Panc1 (cell line): ENCODE measurements around the gene NLN. TPM values are rescaled to one million over a fixed set of nuclear protein-coding genes. Genes with fewer than 3 reads are reported as not detected.

Experiments used
- ATAC-seq: fragments of 200-7000 bp; cut with Tn5 transposase; 2 replicates; pipeline ENCODE4 v1.9.1; 2020; ENCODE audit warnings: mild to moderate bottlenecking, moderate library complexity
- BruUV-seq: library from RNA; stranded (reverse); fragments of 400-500 nt; replicated peaks from 2 replicates; lab custom pipeline; 2021; lab: Mats Ljungman, UMichigan
- CTCF ChIA-PET: fragments of 300-600 bp; sonication (Branson Sonifier 250); formaldehyde crosslinking; loops from one replicate; lab custom pipeline; 2022; ENCODE audit warnings: antibody characterized with exemption; lab: Charles Lee
- POLR2A ChIA-PET: fragments of 300-600 bp; sonication (Branson Sonifier 250); formaldehyde crosslinking; loops from one replicate; lab custom pipeline; 2022; ENCODE audit warnings: antibody characterized with exemption; lab: Charles Lee
- DNase-seq: peaks from one replicate; pipeline ENCODE4 v3.0.0-alpha.2; 2010; ENCODE audit warnings: low read depth, low spot score
- H3K27ac ChIP-seq: 2 replicates; pipeline ENCODE4 v1.5.1; 2011; ENCODE audit warnings: mild to moderate bottlenecking, low read length, inconsistent platforms
- H3K27me3 ChIP-seq: fragments of 200-500 bp; sonication (Bioruptor generic); 2 replicates; pipeline ENCODE4 v1.6.0; 2014; ENCODE audit warnings: low read length, inconsistent platforms; ENCODE audit not compliant: control insufficient read depth, insufficient read depth
- H3K36me3 ChIP-seq: fragments of 200-500 bp; sonication (Bioruptor generic); 2 replicates; pipeline ENCODE4 v1.5.1; 2014; ENCODE audit warnings: inconsistent platforms, mild to moderate bottlenecking, low read length, moderate library complexity; ENCODE audit not compliant: control insufficient read depth, insufficient read depth
- H3K4me1 ChIP-seq: 2 replicates; pipeline ENCODE4 v1.5.1; 2011; ENCODE audit warnings: inconsistent platforms, mild to moderate bottlenecking, low read length, moderate library complexity; ENCODE audit not compliant: control insufficient read depth, insufficient read depth
- H3K4me3 ChIP-seq, 2 experiments: 2 replicates each; pipeline ENCODE4 v1.5.1; 2011 to 2012; ENCODE audit warnings: low read depth in 2 of 2, low read length in 2 of 2, mild to moderate bottlenecking in 2 of 2, inconsistent platforms in 1 of 2, moderate library complexity in 1 of 2
- H3K9me3 ChIP-seq: fragments of 200-500 bp; sonication (Bioruptor generic); 2 replicates; pipeline ENCODE4 v1.5.1; 2014; ENCODE audit warnings: low read depth, mild to moderate bottlenecking, inconsistent platforms, low read length, moderate library complexity; ENCODE audit not compliant: control insufficient read depth, insufficient read depth
- POLR2AphosphoS5 ChIP-seq: IDR thresholded peaks from 2 replicates; pipeline ENCODE4 v1.6.1; 2012; ENCODE audit warnings: mild to moderate bottlenecking, low read depth, low read length, moderate library complexity
- REST ChIP-seq, 2 experiments: IDR thresholded peaks; 2 replicates each; pipeline ENCODE4 v1.6.1; 2011 to 2012; ENCODE audit warnings: low read depth in 2 of 2, control low read depth in 1 of 2, low read length in 1 of 2, mild to moderate bottlenecking in 1 of 2, moderate library complexity in 1 of 2; ENCODE audit not compliant: insufficient read depth in 1 of 2
- SIN3A ChIP-seq: IDR thresholded peaks from 2 replicates; pipeline ENCODE4 v1.6.1; 2012; ENCODE audit warnings: low read depth, mild to moderate bottlenecking, low read length, moderate library complexity, borderline replicate concordance; ENCODE audit not compliant: insufficient read depth
- TCF7L2 ChIP-seq: IDR thresholded peaks from 2 replicates; pipeline ENCODE4 v1.6.1; 2011; ENCODE audit warnings: mild to moderate bottlenecking, low read depth, low read length, inconsistent platforms
- in situ Hi-C: cut with HindIII; loops from 2 replicates; pipeline ENCODE4 v1.10.0; 2016; ENCODE audit warnings: low sequenced_read_pairs, low pct_unique_long_range_greater_than_20kb
- intact Hi-C: fragments of 100-400 bp; cut with micrococcal nuclease; formaldehyde crosslinking; loops from one replicate; pipeline ENCODE4 v1.10.0; 2022; ENCODE audit not compliant: unreplicated experiment
- total RNA-seq: library from RNA; stranded (reverse); gene quantifications from one replicate; pipeline ENCODE4 v1.2.1, GENCODE V29; 2021; ENCODE audit not compliant: unreplicated experiment
- TF ChIP-seq, protein P1 (sequence below): fragments of 450-650 bp; IDR thresholded peaks from 2 replicates; pipeline ENCODE4 v1.5.1; 2017; ENCODE audit warnings: mild to moderate bottlenecking

The NLN gene
- total RNA-seq, 1 experiment from 2014 or later = 51.8 TPM

GRCh38 chr5:65867542-65868195 lies 145.7 kb downstream of the NLN start:
- H3K4me1 ChIP-seq = no peaks in the 10 kb centered on the region
- no peak overlapping the region for H3K4me3 ChIP-seq
- no peaks in the 10 kb centered on the region for H3K36me3 ChIP-seq
- in situ Hi-C loops (no loop called here), intact Hi-C loops (no loop called here)
- no peaks in the 10 kb centered on the region for H3K27me3 ChIP-seq
- POLR2A ChIA-PET = no interaction called here
- H3K9me3 ChIP-seq = no peaks in the 10 kb centered on the region
- BruUV-seq = no TSS peak
- TF ChIP-seq POLR2AphosphoS5 (no peak), REST (IDR thresholded peaks at IDR 0.05; ENCODE audit: insufficient read depth in 1 of 2, low read depth in 2 of 2, low read length in 1 of 2) (no peak), TCF7L2 (no peak), SIN3A (no peak)
- TF ChIP-seq, protein P1, sequence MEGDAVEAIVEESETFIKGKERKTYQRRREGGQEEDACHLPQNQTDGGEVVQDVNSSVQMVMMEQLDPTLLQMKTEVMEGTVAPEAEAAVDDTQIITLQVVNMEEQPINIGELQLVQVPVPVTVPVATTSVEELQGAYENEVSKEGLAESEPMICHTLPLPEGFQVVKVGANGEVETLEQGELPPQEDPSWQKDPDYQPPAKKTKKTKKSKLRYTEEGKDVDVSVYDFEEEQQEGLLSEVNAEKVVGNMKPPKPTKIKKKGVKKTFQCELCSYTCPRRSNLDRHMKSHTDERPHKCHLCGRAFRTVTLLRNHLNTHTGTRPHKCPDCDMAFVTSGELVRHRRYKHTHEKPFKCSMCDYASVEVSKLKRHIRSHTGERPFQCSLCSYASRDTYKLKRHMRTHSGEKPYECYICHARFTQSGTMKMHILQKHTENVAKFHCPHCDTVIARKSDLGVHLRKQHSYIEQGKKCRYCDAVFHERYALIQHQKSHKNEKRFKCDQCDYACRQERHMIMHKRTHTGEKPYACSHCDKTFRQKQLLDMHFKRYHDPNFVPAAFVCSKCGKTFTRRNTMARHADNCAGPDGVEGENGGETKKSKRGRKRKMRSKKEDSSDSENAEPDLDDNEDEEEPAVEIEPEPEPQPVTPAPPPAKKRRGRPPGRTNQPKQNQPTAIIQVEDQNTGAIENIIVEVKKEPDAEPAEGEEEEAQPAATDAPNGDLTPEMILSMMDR = no peak
- CTCF ChIA-PET = no interaction called here
- DNase-seq = no peak
- H3K27ac ChIP-seq = no peak overlapping the region
- no peak for ATAC-seq

DNA sequence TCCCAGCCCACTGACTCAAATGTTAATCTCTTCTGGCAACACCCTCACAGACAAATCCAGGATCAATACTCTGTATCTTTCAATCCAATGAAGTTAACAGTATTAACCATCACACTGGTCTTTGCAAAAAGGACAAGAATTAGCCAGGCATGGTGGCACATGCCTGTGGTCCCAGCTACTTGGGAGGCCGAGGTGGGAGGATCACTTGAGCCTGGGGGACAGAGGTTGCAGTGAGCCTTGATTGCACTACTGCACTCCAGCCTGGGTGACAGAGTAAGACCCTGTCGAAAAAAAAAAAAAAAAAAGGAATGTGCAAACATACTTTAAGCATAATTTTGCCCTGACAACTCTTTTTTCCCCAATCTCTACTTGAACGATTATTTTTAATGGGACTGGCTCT lies 146.5 kb downstream of the NLN start:
- ChIA-PET POLR2A (no interaction called here), CTCF (no interaction called here)
- ATAC-seq = no peak
- TF ChIP-seq REST (IDR thresholded peaks at IDR 0.05; ENCODE audit: insufficient read depth in 1 of 2, low read depth in 2 of 2, low read length in 1 of 2) = no peak
- no peak for TF ChIP-seq TCF7L2
- TF ChIP-seq, protein P1 = no peak
- TF ChIP-seq POLR2AphosphoS5 = no peak
- no peak for TF ChIP-seq SIN3A
- no peaks in the 10 kb centered on the region for H3K4me1 ChIP-seq
- intact Hi-C loops (no loop called here), in situ Hi-C loops (no loop called here)
- no peak overlapping the region for H3K27ac ChIP-seq
- H3K36me3 ChIP-seq = no peaks in the 10 kb centered on the region
- H3K9me3 ChIP-seq = no peaks in the 10 kb centered on the region
- H3K4me3 ChIP-seq = no peak overlapping the region
- H3K27me3 ChIP-seq = no peaks in the 10 kb centered on the region
- DNase-seq = no peak
- BruUV-seq = no TSS peak
